Measurements from ENCODE around the gene ZNF620.
A peak's percentile ranks its signal among the peaks of the same experiment; 100 is the strongest.
"Not testable (repeated sequence)": the region's sequence is repeated elsewhere in the genome, so short reads cannot be mapped to it uniquely, and the experiment has no call there.

The ZNF620 gene

DNA sequence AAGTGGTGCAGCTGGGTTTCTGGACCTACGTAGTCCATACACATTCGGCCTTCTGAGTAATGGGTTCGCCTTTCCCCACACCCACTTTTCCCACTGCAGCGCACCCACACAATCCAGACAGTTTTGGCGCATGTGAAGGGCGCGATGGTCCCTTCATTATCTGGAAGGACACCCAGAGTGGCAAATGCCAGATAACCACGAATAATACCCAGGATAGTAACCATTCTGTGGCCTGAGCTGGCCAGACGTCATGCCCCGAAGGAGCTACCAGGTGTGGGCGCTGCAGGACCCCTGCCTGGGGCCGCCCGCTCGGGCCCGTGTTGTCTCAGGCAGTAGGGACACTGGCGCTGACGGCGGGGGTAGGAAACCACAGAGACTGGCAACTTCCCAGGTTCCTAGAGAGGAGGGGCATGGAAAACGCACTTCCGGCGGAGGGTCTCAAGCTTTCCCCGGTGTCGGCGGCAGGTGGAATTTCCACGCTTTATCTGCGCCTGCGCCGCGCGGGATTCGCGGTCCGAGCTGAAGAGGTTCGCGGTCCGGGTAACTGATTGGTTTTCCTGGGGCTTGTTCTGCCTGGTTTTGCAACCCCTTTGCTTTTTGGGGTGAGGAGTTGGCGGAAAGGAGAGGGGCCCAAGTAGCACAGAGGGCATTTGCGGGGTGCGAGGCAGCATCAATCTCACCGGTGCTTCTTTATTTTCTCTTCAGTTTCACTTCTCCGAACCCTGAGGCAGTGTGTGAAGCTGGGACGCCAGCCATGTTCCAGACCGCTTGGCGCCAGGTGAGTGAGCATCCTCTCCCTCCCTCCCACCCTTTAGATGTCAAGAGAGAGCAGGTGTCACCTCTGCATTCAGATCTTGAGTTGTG lies at the start of gene ZNF620:
TSS of gene ZNF620 (plus strand) at position 441 of the 864 bp plus-strand sequence. CDS start at position 755, 314 bp downstream.
- peak; percentile 90 for DNase-seq (ENCODE audit: low spot score)

- DNase-seq (ENCODE audit: low spot score): no peak
Measured at GRCh38 chr3:40456279-40456939, 49.4 kb upstream of the ZNF620 start.

- DNase-seq (ENCODE audit: low spot score): peak; percentile 90
Measured at GRCh38 chr3:40456940-40457823, 48.7 kb upstream of the ZNF620 start, which contains the start of gene RPL14. RPL14 (plus strand) TSS chr3:40457339; CDS start chr3:40457472, 133 bp downstream.

DNA sequence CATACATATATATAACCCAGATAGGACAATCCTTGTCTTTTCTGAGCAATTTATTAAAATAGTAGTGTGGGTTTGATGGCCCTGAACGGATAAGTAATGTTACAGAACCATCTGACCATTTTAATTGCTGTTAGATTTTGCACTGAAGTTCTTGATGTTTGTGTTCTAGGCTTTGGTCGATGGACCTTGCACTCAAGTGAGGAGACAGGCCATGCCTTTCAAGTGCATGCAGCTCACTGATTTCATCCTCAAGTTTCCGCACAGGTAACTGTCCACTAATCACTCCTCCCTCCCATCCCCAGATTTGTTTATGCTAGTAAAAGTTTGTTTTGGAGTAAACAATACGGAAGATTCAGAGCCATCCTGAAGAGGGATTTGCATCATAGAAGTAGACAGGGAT lies 47.4 kb upstream of the ZNF620 start:
- DNase-seq (ENCODE audit: low spot score): no peak

- not testable (repeated sequence) for DNase-seq (ENCODE audit: low spot score)
Measured at GRCh38 chr3:40460481-40460880, 45.4 kb upstream of the ZNF620 start.

- no peak for DNase-seq (ENCODE audit: low spot score)
Measured at GRCh38 chr3:40461161-40461560, 44.7 kb upstream of the ZNF620 start.

GRCh38 chr3:40462838-40463237 lies 43.0 kb upstream of the ZNF620 start:
- not testable (repeated sequence) for DNase-seq (ENCODE audit: low spot score)

DNA sequence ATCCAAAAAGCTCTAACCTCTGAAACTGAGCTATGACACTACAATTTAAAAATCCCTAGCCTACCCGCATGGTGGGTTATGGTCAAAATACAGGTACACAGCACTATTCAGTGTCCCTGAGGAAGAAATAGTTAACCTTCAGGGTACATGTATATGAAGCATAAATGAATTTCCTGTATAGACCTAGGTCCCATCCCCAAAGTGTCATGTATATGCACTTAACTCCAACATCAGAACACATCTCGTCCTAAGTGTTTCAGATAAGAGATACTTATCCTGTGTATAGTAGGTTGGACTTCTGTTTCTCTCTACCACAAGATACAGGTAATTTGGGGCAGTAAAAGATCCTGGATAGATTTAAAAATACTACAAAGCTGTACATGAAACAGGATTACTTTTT lies 42.3 kb upstream of the ZNF620 start:
- no peak for DNase-seq (ENCODE audit: low spot score)

DNA sequence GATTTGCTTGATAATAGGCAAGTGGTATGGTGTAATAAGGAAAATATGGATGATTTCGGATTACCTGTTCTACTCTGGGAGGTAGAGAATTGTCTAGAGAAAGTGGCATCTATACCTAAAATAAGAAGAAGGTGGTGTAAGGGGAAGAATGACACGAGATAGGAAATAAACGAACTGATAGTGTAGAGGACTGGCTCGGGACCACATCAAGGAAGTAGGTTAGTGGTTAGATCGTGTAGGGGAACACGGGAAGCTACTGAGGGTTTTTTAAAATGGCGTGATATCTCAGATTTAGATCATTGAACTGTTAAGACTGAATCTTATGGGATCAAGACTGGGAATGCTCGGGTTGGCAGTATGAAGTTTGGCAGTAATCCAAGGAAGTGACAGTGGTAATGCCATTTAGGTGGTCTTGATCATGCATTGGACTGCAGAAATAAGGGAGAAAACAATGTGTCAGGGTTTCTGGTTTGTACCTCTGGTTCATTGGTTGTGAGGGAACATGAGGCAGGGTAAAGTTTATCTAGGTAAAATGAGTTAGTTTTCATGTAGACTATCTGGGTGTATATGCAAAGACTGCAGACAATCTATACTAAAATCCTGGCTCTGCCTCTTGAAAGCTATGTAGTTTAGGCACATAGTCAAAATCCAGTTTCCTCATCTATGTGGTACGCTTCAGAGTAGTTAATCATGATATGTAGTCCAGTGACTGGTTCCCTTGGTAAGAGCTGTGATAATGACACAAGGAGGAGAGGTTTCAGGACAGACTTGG lies 41.3 kb upstream of the ZNF620 start:
- no peak for DNase-seq (ENCODE audit: low spot score)

DNA sequence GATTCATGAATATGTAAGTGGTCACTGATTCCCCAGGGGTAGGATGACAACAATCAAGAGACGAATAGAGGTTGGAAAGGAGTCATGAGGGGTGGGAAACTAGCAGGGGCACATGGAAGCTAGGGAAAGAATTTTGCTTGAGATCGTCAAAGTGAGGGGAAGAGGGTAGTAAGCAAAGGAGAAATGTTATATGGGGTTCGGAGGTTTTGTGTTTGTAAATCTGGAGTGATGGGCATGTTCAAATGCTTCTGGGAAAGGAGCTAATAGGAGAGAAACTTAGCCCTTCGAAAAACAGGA lies 40.8 kb upstream of the ZNF620 start:
- DNase-seq (ENCODE audit: low spot score): no peak

DNA sequence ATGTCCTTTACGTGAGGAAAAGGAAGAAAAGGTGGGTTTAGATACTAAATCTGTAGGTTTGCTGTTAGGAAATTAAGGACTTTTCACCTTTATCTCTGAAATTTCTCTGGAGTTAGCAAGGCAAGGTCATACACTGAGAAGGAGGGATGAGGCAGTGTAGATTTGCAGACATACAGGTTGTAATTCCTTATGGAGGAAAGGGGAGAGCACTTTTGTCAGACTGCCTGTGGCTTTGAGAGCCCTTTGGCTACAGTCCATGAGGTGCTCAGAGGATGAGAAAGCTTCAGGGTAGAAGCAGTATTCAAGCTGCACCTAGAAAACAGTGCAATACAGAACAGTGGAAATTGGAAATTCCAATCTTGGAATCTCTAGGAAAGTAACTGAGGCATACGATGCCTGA lies 40.4 kb upstream of the ZNF620 start:
- DNase-seq (ENCODE audit: low spot score): no peak

DNA sequence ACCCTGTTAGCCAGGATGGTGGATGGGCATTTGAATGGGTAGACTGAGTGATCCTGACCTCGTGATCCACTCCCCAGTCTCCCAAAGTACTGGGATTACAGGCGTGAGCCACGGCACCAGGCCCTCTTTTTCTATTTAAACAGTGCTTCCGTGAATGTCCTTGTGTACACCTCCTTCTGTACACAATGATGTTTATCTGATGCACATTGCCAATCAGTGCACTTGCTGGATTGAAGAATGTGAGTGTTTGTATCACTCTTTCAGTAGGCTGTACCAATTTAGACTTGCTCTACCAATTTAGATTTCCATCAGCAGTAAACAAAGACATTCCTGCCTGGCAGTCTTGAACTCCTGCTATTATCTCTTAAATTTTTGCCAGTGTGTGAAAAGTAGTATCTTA lies 37.8 kb upstream of the ZNF620 start:
- no peak for DNase-seq (ENCODE audit: low spot score)

- no peak for DNase-seq (ENCODE audit: low spot score)
Measured at GRCh38 chr3:40470701-40471100, 35.1 kb upstream of the ZNF620 start.

DNA sequence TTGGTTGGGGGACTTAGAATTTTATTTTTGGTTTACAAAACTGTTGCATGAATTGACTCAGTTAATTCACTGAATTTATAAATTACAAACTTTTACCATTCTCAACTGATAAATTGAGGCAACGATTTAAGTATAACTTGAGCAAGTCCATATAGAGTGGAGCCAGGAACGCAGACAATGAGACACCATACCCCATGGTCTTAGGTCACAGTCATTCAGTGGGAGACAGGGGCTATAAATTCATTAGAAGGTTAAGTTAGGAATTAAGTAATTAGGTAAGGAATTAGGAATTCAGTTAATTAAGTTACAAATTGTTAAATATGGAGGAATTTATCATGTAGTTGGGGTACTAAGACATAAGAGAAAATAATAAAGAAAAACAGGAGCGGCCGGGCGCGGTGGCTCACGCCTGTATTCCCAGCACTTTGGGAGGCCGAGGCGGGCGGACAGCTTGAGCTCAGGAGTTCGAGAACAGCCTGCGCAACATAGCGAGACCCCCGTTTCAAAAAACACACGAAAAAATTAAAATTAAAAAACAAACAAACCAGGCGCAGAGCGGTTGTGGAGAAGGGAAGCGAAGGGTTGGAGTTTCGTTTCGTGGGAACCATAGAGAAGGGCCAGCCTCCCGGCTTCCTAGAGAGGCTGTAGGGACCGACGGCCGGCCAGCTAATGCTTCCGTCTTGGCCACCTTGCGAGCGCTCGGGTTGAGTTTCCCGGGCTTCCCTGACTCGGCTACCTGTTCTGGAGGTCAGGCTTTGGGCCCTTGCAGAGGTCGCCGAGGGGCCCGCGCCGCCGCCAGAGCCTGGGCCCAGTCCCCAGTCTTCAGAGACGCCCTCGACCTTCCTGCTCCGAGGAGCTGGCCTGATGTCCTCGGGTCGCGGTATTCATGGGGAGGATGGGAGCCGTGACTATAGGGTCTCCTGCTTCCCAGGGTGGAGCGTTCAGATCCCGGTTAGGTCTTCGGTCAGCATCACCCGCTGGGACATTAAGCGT lies 29.1 kb upstream of the ZNF620 start, which contains the start of gene ZNF619:
TSS of gene ZNF619 (plus strand) at position 645 of the 993 bp plus-strand sequence. CDS start 858 bp downstream, outside the sequence.
- DNase-seq (ENCODE audit: low spot score): peak; percentile 63

GRCh38 chr3:40477666-40478065 lies 28.2 kb upstream of the ZNF620 start:
- no peak for DNase-seq (ENCODE audit: low spot score)

DNA sequence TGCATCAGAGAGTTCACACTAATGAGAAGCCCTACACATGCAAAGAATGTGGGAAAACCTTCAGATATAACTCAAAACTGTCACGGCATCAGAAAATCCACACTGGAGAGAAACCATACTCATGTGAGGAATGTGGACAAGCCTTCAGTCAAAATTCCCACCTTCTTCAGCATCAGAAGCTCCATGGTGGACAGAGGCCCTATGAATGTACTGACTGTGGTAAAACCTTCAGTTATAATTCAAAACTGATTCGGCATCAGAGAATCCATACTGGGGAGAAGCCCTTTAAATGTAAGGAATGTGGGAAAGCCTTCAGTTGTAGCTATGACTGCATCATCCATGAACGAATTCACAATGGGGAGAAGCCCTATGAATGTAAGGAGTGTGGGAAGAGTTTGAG lies 18.7 kb upstream of the ZNF620 start:
- DNase-seq (ENCODE audit: low spot score): no peak

DNA sequence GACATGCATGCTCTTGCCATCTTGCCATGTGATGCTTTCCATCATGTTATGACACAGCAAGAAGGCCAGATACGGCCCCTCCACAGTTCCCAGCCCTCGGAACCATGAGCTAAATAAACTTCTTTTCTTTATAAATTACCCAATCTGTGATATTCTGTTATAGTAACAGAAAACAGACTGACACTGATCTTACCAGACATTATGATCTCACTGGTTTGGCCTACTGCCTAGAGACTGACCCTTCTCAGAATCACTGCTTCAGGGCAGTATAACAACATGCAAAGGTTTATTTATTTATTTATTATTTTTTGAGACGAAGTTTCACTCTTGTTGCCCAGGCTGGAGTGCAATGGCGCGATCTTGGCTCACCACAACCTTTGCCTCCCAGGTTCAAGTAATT lies 14.9 kb upstream of the ZNF620 start:
- DNase-seq (ENCODE audit: low spot score): no peak

DNA sequence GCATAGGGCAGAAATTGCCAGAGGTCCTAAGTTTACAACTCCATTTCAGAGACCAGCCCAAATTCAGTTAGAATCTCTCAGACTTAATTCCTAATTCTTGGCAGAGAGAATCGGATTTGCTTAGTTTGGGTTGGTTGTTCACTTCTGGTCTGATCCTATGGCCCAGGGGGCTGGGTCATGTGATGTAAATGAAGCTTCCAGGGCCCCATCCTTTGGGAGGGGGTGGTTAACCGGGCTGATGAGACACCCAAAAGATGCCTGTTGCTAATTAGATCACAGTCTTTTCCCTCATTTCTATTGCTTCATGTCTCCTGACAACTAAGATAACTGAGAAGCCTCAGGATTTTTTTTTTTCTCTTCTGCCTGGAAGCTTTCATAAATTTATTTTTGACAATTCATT lies 11.1 kb upstream of the ZNF620 start:
- DNase-seq (ENCODE audit: low spot score): no peak

- no peak for DNase-seq (ENCODE audit: low spot score)
Measured at GRCh38 chr3:40497288-40497687, 8.6 kb upstream of the ZNF620 start.

- no peak for DNase-seq (ENCODE audit: low spot score)
Measured at GRCh38 chr3:40499952-40500351, 5.9 kb upstream of the ZNF620 start.

All from iPS-NIHi11 (cell line).